Astrocyte of the spinal cord (primary cell): ENCODE measurements around the gene LRRC14B.

Experiments
- DNase-seq: peaks from one replicate; pipeline ENCODE4 v3.0.0; 2011; ENCODE audit warnings: low read depth, low spot score
- H3K4me3 ChIP-seq: 2 replicates; pipeline ENCODE4 v1.5.1; 2011; ENCODE audit warnings: low read depth, mild to moderate bottlenecking, low read length, moderate library complexity
- in situ Hi-C: cut with HindIII; loops from 2 replicates; pipeline ENCODE4 v1.10.0; 2017; ENCODE audit warnings: low sequenced_read_pairs
- TF ChIP-seq, protein P1 (sequence below): IDR thresholded peaks from 2 replicates; pipeline ENCODE4 v1.5.1; 2012; ENCODE audit warnings: low read depth, mild to moderate bottlenecking, low read length, inconsistent platforms

Gene LRRC14B

DNA sequence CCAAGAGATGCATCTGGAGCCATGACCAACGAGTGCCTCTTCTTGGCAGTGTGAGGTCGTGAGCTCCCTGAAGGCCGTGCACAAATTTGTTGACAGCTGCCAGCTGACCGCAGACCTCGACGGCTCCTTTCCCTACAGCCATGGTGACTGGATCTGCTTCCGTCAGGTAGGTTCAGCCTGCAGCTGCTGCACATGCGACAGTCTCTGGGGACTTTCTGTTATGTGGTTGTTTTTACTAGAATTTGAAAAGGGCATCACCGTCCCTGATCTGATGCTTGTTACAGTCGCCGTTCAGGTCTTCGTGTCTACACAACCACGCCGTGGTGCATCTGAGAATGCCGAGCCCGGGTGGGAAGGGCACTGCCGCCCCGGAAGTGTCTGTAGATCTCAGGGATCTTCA lies 36.5 kb upstream of the LRRC14B start:
- in situ Hi-C loops, result no loop called here
- TF ChIP-seq, protein P1, sequence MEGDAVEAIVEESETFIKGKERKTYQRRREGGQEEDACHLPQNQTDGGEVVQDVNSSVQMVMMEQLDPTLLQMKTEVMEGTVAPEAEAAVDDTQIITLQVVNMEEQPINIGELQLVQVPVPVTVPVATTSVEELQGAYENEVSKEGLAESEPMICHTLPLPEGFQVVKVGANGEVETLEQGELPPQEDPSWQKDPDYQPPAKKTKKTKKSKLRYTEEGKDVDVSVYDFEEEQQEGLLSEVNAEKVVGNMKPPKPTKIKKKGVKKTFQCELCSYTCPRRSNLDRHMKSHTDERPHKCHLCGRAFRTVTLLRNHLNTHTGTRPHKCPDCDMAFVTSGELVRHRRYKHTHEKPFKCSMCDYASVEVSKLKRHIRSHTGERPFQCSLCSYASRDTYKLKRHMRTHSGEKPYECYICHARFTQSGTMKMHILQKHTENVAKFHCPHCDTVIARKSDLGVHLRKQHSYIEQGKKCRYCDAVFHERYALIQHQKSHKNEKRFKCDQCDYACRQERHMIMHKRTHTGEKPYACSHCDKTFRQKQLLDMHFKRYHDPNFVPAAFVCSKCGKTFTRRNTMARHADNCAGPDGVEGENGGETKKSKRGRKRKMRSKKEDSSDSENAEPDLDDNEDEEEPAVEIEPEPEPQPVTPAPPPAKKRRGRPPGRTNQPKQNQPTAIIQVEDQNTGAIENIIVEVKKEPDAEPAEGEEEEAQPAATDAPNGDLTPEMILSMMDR, result no peak
- H3K4me3 ChIP-seq, result no peak overlapping the region
- DNase-seq, result no peak

DNA sequence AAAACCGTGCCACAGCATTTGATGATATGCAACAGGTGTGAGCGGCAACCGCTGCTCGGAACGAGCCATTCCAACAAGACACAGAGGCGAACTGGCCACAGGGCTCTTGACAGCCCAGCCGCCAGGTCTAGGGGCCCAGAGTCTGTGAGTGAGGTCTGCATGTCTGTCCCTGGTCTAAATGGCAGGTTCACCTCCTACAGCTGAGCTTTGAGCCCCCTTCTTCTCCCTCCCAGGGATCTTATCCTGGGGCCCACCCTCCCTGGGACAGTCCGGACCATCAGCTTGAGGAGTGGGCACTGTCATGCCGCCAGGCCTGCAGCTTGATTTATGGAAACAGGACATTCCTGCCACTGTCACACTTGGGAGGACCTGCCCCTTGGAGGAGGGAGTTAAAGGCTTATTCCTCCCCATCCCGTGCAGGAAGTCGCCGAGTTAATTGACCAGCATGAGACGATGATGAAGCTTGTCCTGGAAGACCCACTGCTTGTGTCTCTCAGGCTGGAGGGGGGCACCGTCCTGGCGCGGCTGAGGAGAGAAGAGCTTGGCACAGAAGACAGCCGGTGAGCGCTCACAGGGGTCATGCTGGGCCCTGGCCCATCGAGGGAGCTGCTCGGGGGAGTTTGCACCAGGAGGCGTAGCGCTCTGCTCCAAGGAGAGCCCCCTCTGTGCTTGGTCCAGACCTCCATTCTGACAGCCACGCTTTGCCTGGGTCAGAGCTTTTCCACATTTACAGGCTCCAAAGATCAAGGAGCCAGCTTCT lies 35.5 kb upstream of the LRRC14B start:
- in situ Hi-C loops, result no loop called here
- no peak for DNase-seq
- TF ChIP-seq, protein P1, result no peak
- H3K4me3 ChIP-seq, result no peak overlapping the region

DNA sequence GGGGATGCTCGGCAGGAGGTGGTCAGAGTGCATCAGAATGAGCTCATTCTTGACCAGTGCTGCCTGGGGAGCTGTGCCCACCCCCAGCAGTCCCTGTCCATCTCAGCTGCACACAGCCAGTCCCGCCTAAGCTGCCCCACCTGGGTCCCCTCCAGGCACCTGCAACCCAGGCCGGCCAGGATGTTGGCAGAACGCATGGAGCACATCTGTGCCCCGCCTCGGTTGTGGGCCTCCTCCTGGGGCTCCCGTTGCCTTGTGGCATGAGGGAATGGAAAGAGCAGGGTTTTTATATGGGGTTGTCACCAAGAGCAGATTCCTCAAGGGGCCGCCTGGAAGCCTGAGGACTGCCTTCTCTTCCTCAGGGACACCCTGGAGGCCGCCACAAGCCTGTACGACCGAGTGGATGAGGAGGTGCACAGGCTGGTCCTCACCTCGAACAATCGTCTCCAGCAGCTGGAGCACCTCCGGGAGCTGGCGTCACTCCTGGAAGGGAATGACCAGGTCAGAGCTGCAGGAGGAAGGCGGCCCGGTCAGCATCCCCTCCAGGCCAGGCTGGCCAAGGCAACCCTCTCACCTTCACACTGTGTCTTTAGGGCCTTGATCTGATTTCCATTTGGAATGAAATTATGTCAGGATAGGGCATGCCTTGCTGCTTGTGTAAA lies 34.8 kb upstream of the LRRC14B start:
- no peak overlapping the region for H3K4me3 ChIP-seq
- TF ChIP-seq, protein P1, result no peak
- no peak for DNase-seq
- in situ Hi-C loops, result no loop called here

DNA sequence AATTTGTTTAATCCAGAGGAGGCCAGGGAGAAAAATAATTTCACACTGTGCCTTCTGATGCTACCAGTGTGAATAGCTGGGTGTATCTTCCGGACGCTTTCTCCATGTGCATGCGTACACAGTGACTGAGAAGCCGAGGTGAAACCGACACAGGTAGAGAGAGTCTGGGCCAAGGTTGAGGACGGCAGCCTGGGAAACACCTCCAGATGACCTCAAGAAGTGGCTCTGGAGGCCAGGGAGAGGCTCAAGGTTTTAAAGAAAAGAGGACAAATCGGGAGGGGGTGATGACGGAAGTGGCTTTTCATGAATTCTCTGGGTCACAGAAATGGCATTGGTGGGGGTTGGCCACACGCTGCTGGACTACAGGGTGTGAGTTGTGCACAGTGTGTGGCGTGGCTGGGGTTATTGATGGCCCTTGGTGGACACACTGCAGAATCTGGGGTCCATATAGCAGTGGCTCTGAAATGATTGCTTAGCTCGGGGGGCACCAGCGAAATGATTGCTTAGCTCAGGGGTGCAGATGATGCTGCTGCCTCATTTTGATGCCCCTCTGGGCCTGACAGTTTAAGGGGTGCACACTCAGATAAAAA lies 34.1 kb upstream of the LRRC14B start:
- H3K4me3 ChIP-seq, result no peak overlapping the region
- no peak for DNase-seq
- in situ Hi-C loops, result no loop called here
- TF ChIP-seq, protein P1, result no peak

DNA sequence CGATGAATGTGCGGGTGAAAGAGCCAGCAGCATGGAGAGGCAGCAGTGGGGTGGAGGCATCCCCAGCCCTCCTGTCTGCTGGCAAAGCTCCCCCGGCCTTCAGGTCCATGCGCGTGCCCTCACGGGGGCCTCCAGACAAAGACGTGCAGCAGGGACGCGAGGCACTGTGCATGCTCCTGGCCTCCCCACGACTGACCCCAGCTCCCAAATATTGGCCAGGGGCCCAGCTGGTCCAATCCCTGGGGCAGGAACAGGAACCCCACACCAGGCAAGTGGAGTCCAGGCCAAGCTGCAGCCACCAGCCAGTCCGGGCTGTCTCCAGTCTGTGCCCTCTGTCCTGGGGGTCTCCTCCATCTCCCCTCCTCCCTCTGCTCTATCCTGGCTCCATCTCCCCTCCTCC lies 33.5 kb upstream of the LRRC14B start:
- no peak overlapping the region for H3K4me3 ChIP-seq
- DNase-seq, result no peak
- in situ Hi-C loops, result no loop called here
- TF ChIP-seq, protein P1, result no peak

DNA sequence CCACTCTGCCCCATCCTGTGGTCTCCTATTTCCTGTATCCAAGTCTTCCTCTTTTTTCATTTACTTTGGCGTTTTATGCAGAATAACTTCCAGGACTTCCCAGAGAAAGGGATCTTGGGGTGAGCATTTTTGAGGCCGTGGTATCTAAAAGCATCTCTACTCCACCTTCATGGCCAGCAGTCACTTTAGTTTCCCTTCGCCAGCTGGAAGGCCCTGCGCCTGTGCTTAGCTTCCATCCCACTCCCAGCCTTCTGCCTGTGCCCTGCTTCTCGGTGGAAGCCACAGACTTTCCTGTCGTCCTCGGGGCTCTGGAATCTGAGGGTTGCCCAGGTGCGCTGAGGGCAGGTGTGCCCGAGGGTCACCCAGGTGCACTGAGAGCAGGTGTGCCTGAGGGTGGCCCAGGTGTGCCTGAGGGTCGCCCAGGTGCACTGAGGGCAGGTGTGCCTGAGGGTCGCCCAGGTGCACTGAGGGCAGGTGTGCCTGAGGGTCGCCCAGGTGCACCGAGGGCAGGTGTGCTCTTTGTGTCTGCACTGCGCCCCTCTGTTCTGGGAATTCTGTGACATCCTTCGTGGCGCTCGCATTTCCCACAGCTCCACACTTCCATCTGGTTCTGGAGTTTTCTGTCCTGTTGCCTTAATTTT lies 32.4 kb upstream of the LRRC14B start:
- in situ Hi-C loops, result no loop called here
- no peak for DNase-seq
- no peak overlapping the region for H3K4me3 ChIP-seq
- TF ChIP-seq, protein P1, result no peak
